Measurements from ENCODE around the gene PLCB3. TPM values are rescaled to one million over a fixed set of nuclear protein-coding genes. Genes with fewer than 3 reads are reported as not detected.

Gene PLCB3
- total RNA-seq, 1 donor from 2014 or later: 11.5 TPM

DNA sequence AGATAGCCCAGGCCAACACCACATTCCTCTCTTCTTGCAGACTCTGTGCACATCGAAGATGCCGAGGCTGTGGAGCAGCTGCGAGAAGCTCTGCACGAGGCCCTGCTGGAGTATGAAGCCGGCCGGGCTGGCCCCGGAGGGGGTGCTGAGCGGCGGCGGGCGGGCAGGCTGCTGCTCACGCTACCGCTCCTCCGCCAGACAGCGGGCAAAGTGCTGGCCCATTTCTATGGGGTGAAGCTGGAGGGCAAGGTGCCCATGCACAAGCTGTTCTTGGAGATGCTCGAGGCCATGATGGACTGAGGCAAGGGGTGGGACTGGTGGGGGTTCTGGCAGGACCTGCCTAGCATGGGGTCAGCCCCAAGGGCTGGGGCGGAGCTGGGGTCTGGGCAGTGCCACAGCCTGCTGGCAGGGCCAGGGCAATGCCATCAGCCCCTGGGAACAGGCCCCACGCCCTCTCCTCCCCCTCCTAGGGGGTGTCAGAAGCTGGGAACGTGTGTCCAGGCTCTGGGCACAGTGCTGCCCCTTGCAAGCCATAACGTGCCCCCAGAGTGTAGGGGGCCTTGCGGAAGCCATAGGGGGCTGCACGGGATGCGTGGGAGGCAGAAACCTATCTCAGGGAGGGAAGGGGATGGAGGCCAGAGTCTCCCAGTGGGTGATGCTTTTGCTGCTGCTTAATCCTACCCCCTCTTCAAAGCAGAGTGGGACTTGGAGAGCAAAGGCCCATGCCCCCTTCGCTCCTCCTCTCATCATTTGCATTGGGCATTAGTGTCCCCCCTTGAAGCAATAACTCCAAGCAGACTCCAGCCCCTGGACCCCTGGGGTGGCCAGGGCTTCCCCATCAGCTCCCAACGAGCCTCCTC lies 64.6 kb downstream of the PLCB3 start:
- intact Hi-C loops (cut with micrococcal nuclease): loop anchor here (5.0 kb wide), 1 partner anchor 1951 kb away; the partner anchor contains the start of gene RAB1B

DNA sequence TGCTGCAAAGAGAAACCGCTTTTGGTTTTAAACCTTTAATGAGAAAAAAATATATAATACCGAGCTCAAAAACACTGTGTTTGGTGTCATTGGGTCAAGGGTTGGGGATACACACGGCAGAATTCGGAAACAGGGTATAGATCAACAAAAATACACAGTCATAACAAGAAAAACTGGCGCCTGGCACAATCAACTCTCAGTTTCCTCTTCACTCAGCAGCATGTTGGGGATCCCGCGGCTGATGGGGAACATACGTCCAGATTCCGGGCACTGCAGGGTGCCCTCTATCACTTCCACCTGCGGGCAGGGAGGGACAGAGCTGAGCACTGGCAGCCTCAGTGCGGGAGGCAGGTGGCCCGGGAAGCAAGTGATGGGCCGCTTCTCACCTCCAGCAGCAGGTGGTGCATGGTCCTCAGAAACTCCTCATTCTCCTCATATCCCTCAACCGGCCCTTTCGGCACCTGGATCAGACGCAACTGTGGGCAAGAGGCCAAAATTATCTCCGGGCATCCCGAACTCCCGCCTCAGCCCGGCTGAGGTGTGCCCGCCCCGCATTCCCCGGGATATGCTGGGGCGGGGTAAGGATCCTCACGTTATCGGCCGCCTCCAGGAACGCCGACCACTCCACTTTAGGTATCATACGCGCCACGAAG lies 65.5 kb downstream of the PLCB3 start:
- intact Hi-C loops (cut with micrococcal nuclease): loop anchor here (1.0 to 5.0 kb wide), 8 partner anchors 11 to 1951 kb away; partner anchors contain the start of genes ESRRA, GPR137, OTUB1 and RAB1B

DNA sequence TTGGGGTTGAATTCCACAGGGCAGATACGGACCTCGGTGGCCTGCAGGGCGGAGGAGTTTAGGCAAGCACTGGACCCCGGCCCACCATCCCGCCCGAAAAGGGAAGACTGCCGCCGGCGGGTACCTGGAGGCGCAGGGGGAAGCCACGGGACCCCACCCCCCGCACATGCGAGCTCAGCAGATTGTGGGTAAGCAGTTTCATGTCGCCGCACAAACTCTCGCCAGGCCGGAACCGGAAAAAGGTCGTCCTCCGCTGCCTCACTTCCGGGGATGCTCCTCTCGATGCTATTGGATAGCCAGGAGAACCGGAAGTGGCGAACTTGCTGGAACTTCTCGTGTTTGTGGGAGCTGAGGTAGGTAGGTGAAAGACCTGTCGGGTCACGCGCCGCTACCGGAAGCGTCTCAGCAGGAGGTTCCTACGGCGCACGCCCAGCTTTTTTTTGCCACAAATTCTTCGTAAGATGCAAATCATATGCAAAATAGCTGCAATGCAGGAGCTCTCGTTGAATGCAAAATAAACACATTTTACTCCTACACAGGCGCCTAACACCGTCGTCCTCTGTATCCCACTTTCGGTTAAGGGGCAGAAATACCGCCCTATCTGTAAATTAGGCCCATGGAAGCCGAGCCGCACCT lies 66.1 kb downstream of the PLCB3 start, which contains the start of gene TRMT112:
TRMT112 (minus strand) TSS at position 235 of the 636 bp plus-strand sequence; CDS start at position 202, 33 bp downstream.
- intact Hi-C loops (cut with micrococcal nuclease): loop anchor here (1.0 to 5.0 kb wide), 8 partner anchors 12 to 1950 kb away; partner anchors contain the start of genes ESRRA, GPR137, OTUB1 and RAB1B

DNA sequence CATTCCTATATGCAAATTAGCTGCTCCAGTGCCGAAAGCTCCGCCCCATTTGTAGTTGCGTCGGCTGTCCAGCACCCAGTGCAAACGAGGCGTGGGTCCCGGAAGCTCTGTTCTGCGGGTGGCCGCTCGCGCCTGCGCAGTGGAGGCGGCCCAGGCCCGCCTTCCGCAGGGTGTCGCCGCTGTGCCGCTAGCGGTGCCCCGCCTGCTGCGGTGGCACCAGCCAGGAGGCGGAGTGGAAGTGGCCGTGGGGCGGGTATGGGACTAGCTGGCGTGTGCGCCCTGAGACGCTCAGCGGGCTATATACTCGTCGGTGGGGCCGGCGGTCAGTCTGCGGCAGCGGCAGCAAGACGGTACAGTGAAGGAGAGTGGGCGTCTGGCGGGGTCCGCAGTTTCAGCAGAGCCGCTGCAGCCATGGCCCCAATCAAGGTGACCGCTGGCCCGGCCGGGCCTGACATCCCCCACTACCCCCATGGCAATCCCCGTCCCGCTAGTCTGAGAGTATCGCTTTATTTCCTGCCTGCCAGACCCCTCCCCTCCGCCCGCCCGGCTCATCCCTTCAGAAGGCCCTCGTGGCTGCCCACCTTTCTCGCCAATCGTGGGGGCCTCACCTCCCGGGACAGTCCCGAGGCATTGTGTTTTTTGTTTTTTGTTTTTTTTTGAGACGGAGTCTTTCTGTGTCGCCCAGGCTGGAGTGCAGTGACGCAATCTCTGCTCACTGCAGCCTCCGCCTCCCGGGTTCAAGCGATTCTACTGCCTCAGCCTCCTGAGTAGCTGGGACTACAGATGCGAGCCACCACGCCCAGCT lies 66.8 kb downstream of the PLCB3 start, which contains the start of gene PRDX5:
PRDX5 (plus strand) TSS at position 161 of the 805 bp plus-strand sequence; CDS start at position 256, 95 bp downstream.
- intact Hi-C loops (cut with micrococcal nuclease): loop anchor here (1.0 to 5.0 kb wide), 12 partner anchors 13 to 1949 kb away; partner anchors contain the start of genes CCDC88B, ESRRA, FKBP2 and GPR137

Other genes starting within 250 kb of the PLCB3 start
- not detected in 2 replicates for gene FLRT1, start 215.6 kb upstream of the PLCB3 start, total RNA-seq
- gene MACROD1, start 85.4 kb upstream of the PLCB3 start, total RNA-seq: 5.6 and 7.8 TPM in 2 replicates
- 253 and 255 TPM in 2 replicates for gene STIP1, start 65.4 kb upstream of the PLCB3 start, total RNA-seq
- 230 and 241 TPM in 2 replicates for gene FERMT3, start 44.8 kb upstream of the PLCB3 start, total RNA-seq
- 28.1 and 28.2 TPM in 2 replicates for gene TRPT1, start 25.3 kb upstream of the PLCB3 start, total RNA-seq
- 81.5 and 85.3 TPM in 2 replicates for gene NUDT22, start 25.3 kb upstream of the PLCB3 start, total RNA-seq
- 26.9 and 30.3 TPM in 2 replicates for gene DNAJC4, start 21.0 kb upstream of the PLCB3 start, total RNA-seq
- gene VEGFB, start 16.9 kb upstream of the PLCB3 start, total RNA-seq: 57.7 and 58.7 TPM in 2 replicates
- gene FKBP2, start 10.4 kb upstream of the PLCB3 start, total RNA-seq: 48.9 and 50.6 TPM in 2 replicates
- 103 and 111 TPM in 2 replicates for gene PPP1R14B, start 4.6 kb upstream of the PLCB3 start, total RNA-seq
- 40.9 and 45.8 TPM in 2 replicates for gene BAD, start 33.1 kb downstream of the PLCB3 start, total RNA-seq
- 49.4 and 52.1 TPM in 2 replicates for gene GPR137, start 34.3 kb downstream of the PLCB3 start, total RNA-seq
- 0.76 TPM in 1 of 2 replicates, not detected in the other for gene KCNK4, start 39.8 kb downstream of the PLCB3 start, total RNA-seq
- not detected in 2 replicates for gene CATSPERZ, start 48.8 kb downstream of the PLCB3 start, total RNA-seq
- gene ESRRA, start 54.0 kb downstream of the PLCB3 start, total RNA-seq: 50.8 and 52.7 TPM in 2 replicates
- 187 and 190 TPM in 2 replicates for gene TRMT112, start 66.0 kb downstream of the PLCB3 start, total RNA-seq
- gene PRDX5, start 66.6 kb downstream of the PLCB3 start, total RNA-seq: 101 TPM in 2 replicates
- gene CCDC88B, start 88.7 kb downstream of the PLCB3 start, total RNA-seq: 188 and 191 TPM in 2 replicates
- 30.8 and 31.9 TPM in 2 replicates for gene RPS6KA4, start 107.6 kb downstream of the PLCB3 start, total RNA-seq